HG03097 (cell line): ENCODE data around the gene FAF1.
"Not testable (repeated sequence)": the region's sequence is repeated elsewhere in the genome, so short reads cannot be mapped to it uniquely, and the experiment has no call there.

Experiments
- ATAC-seq: cut with Tn5 transposase; IDR thresholded peaks from one replicate; pipeline ENCODE4 v1.9.1; 2021; ENCODE audit not compliant: unreplicated experiment, low FRiP score

Gene FAF1

DNA sequence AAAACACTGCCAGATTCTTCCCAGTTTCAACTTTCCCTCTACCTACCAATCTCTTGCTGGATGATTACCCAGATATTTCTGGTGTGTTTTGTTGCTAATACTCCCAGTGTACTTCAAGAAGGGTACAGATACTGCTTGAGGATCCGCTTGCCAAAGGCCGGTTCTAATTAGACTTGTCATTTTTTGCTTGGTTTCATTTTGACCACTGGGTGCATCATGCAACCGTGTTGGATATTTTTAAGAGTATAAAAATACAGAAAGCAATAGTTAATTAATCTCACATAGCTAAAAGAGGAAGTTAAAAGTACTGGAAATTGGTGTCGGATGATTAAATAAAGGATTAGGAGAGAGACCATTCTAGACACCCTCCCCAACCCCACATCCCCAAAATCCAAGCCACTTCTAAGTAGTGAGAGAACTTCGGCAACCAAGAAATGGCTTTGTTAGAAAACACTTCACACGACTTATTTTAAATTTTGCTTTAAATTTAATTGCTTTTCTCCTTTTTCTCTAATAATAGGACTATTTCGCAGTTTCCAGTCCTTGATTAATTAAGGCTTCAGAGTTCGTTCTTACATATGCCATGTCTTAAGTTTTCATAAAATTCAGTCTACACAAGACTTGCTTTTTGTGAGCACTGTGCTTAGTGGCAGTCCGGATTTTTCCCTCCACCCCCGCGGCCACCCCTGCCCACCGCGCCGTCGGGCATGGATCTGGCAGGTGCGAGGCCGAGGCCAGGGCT is 7.5 kb upstream of the FAF1 start:
- ATAC-seq = no peak

- ATAC-seq = no peak
Observed at GRCh38 chr1:50966991-50967390, 6.9 kb upstream of the FAF1 start.

GRCh38 chr1:50964863-50965262 is 4.8 kb upstream of the FAF1 start:
- no peak for ATAC-seq

- no peak for ATAC-seq
Observed at GRCh38 chr1:50959303-50959912, 659 bp downstream of the FAF1 start.

DNA sequence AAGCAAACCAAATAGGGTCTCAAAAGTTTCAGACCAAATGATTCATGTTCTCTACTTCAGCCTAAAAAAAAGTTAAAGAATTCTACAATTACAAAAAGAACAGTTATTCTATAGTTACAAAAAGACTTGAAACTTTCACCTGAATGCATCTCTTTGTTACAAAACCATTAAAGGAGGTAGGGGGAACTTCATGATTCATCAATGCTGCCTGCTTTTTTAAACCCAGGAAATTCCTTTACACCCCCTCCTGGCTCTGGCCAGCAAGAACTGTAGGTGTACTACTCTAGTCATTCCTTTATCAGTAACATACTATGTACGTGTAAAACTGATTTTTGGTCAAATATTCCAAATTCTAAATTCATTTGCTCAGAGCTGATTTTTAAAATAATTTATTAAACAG is 5.0 kb downstream of the FAF1 start:
- ATAC-seq = no peak

GRCh38 chr1:50952566-50952965 is 7.5 kb downstream of the FAF1 start:
- not testable (repeated sequence) for ATAC-seq

DNA sequence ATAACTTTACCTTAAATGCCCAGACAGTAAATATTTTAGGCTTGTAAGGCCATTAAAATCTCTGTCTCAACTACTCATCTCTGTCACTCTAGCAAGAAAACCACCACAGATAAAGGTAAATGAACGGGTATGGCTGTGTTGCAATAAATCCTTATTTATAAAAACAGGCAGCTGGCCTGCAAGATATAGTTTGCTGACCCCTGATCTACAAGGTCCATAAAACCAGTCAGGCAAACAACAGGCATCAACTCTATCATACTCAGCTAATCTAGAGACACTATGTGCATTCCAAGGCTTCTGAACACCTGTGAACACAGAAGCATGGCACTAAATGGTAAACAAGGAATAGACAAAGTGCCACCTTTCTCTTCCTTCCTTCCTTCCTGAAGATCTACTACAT is 9.7 kb downstream of the FAF1 start:
- ATAC-seq = no peak

DNA sequence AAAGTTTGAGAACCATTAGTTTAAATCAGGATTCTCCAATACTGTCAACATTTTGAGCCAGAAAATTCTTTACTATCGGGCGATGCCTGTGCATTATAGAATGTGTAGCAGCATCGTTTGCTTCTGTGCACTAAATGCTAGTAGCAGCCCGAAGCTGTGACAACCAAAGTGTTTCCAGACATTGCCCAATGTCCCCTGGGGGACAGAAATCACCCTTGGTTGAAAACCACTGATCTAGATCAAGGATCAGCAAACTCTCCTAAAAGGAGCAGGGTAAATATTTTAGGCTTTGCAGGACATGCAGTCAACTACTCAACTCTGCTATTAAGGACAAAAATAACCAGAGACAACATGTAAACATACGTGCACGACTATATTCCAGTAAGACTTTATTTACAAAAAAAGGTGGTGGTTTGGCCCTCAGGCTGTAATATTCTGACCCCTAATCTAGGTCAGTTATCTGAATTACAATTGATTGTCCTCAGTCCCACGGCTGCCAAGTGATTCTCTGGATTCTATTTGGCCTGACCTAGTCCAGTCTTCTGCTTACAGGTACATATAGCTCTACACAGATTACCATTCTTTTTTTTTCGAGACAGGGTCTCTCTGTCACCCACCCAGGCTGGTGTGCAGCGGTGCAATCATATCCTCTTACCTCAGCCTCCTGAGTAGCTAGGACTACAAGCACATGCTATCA is 10.6 kb downstream of the FAF1 start:
- no peak for ATAC-seq

- no peak for ATAC-seq
Observed at GRCh38 chr1:50942334-50942733, 17.7 kb downstream of the FAF1 start.

DNA sequence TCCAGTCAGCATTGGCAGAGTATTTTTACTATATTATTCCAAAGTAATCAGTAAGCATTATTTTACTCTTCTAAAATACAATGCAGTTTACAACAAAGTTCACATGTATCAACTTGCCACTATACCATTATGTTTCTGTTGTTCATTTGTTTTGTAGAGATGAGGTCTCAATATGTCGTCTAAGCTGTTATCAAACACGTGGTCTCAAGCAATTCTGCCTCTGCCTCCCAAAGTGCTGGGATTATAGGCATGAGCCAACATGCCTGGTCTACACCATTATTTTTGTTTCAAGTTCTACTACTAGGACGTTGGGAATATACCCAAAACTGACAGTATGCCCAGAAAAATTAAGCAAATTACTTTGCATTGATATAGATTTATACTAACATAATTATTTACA is 19.8 kb downstream of the FAF1 start:
- no peak for ATAC-seq

- ATAC-seq = no peak
Observed at GRCh38 chr1:50936321-50936720, 23.7 kb downstream of the FAF1 start.

DNA sequence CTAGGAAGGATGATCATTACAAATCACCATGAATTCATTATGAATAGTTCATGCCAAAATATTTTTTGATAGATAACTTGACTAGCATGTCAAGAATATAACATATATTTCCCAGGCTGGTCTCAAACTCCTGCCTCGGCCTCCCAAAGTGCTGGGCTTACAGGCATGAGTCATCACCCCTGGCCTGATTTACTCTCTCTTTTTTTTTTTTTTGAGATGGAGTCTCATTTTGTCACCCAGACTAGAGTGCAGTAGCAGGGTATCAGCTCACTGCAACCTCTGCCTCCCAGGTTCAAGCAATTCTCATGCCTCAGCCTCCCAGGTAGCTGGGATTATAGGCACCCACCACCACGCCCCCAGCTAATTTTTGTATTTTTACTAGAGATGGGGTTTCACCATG is 24.8 kb downstream of the FAF1 start:
- not testable (repeated sequence) for ATAC-seq

DNA sequence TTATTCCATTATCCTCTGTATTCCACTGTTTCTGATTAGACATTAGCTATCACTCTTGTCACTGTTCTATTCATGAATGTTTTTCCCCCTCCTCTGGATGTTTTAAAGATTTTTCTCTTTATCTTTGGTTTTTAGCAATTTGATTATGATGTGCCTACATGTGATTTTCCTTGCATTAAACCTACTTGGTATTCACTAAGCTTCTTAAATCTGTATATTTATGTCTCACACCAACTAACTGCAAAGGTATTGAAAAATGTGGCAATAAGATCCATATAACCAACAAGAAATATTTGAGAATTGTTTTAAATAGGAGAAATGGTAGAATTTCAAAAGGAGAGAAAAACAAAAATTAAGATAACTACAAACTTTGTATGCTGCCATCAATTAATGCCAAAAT is 25.2 kb downstream of the FAF1 start:
- no peak for ATAC-seq

GRCh38 chr1:50933770-50934169 is 26.3 kb downstream of the FAF1 start:
- ATAC-seq = not testable (repeated sequence)

GRCh38 chr1:50932043-50932442 is 28.0 kb downstream of the FAF1 start:
- ATAC-seq = not testable (repeated sequence)

DNA sequence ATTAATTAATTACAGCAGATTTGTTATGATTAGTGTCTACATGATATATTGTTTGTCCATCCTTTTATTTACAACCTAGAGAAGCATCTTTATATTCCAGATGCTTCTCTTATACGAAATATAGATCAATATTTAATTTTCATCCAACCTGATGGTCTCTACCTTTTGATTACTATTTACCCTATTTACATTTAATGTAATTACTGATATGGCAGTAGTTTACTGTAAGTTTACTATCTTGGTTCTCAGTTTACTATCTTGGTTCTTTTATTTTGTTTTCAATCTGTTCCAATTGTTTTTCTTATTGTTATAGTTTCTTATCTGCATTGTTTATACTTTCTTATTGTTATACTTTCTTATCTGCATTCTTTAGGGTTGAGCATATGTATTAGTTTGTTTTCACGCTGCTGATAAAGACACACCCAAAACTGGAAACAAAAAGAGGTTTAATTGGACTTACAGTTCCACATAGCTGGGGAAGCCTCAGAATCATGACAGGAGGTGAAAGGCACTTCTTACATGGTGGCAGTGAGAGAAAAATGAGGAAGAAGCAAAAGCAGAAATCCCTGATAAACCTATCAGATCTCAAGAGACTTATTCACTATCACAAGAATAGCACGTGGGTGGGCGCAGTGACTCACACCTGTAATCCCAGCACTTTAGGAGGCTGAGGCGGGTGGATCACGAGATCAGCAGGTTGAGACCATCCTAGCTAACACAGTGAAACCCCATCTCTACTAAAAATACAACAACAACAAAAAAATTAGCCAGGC is 28.9 kb downstream of the FAF1 start:
- ATAC-seq = no peak

- ATAC-seq = no peak
Observed at GRCh38 chr1:50930193-50930592, 29.9 kb downstream of the FAF1 start.

GRCh38 chr1:50929376-50929958 is 30.6 kb downstream of the FAF1 start:
- no peak for ATAC-seq

DNA sequence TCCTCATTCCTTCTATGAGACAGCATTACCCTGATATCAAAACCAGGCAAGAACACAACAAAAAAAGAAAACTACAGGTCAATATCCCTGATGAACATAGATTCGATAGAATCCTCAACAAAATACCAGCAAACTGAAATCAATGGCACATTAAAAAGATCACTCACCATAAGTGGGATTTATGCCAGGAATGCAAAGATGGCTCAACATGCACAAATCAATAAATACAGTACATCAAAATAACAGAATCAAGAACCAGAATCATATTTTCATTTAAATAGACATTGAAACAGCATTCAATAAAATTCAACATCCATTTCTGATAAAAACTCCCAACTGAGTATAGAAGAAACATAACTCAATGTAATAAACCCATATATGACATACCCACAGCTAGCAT is 36.5 kb downstream of the FAF1 start:
- ATAC-seq = no peak

DNA sequence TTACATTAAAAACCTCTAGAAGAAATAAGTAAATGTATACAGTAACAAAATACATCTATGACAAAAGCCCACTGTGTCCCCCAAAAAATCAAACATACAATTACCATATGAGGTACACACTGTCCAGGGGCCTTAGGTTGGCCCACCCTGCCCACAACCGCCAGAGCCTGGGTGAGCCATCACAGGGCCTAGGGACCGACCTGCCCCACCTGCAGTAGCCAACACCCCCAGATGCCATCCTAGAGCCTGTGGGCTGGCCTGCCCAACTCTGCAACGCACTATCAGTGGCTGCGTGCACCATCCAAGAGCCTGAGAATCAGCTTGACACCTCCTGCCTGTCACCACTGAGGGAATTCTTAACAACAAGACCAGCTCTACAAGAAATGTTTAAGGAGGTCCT is 39.0 kb downstream of the FAF1 start:
- no peak for ATAC-seq

DNA sequence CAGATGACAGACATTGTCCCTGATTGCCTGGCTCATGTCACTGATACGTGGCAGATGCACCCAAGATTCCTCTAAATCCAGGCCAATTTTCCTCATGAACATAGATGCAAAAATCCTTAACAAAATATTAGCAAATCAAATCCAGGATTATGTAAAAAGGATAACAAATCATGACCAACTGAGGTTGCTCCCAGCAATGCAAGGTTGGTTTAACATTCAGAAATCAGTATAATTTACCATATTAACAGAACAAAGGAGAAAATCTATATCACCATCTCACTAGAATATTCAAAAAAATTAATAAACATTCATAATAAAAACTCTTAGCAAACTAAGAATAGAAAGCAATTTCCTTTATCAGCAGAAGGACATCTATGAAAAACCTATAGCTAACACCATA is 39.7 kb downstream of the FAF1 start:
- no peak for ATAC-seq
